BE2C (cell line): ENCODE results near the gene PKNOX2.

Experiments used
- DNase-seq: peaks from one replicate; pipeline ENCODE4 v3.0.0-alpha.2; 2020
- H3K27me3 ChIP-seq: fragments of 250-450 bp; sonication (Bioruptor Pico); 2 replicates; pipeline ENCODE4 v1.5.1; 2020; ENCODE audit warnings: mild to moderate bottlenecking
- H3K36me3 ChIP-seq: fragments of 250-450 bp; sonication (Bioruptor Pico); 2 replicates; pipeline ENCODE4 v1.5.1; 2020; ENCODE audit warnings: mild to moderate bottlenecking
- H3K4me1 ChIP-seq: fragments of 250-450 bp; sonication (Bioruptor Pico); 2 replicates; pipeline ENCODE4 v1.5.1; 2020
- H3K4me3 ChIP-seq: 2 replicates; pipeline ENCODE4 v1.5.1; 2011; ENCODE audit warnings: low read depth, low read length
- H3K9me3 ChIP-seq: fragments of 250-450 bp; sonication (Bioruptor Pico); 2 replicates; pipeline ENCODE4 v1.5.1; 2020
- CTCF ChIP-seq: IDR thresholded peaks from 2 replicates; pipeline ENCODE4 v1.5.1; 2012; ENCODE audit warnings: mild to moderate bottlenecking, low read depth, low read length

Gene PKNOX2

GRCh38 chr11:125457814-125458343 is 293.3 kb downstream of the PKNOX2 start:
- Histone ChIP-seq H3K36me3 (no peaks in the 10 kb centered on the region), H3K27me3 (no peaks in the 10 kb centered on the region), H3K9me3 (no peaks in the 10 kb centered on the region), H3K4me1 (no peaks in the 10 kb centered on the region), H3K4me3 (no peak overlapping the region)
- no peak for TF ChIP-seq CTCF
- no peak for DNase-seq

GRCh38 chr11:125460275-125460674 is 295.7 kb downstream of the PKNOX2 start:
- no peak for DNase-seq
- Histone ChIP-seq H3K27me3 (no peaks in the 10 kb centered on the region), H3K9me3 (no peaks in the 10 kb centered on the region), H3K4me3 (no peak overlapping the region), H3K4me1 (no peaks in the 10 kb centered on the region), H3K36me3 (no peaks in the 10 kb centered on the region)
- TF ChIP-seq CTCF: no peak

- Histone ChIP-seq H3K9me3 (no peaks in the 10 kb centered on the region), H3K4me1 (no peaks in the 10 kb centered on the region), H3K4me3 (no peak overlapping the region), H3K27me3 (no peaks in the 10 kb centered on the region), H3K36me3 (no peaks in the 10 kb centered on the region)
- no peak for TF ChIP-seq CTCF
- no peak for DNase-seq
Observed at GRCh38 chr11:125463590-125464269, 299.2 kb downstream of the PKNOX2 start.

GRCh38 chr11:125464270-125464662 is 299.7 kb downstream of the PKNOX2 start:
- Histone ChIP-seq H3K36me3 (no peaks in the 10 kb centered on the region), H3K4me3 (no peak overlapping the region), H3K4me1 (no peaks in the 10 kb centered on the region), H3K27me3 (no peaks in the 10 kb centered on the region), H3K9me3 (no peaks in the 10 kb centered on the region)
- no peak for TF ChIP-seq CTCF
- no peak for DNase-seq

- H3K4me1 ChIP-seq: no peaks in the 10 kb centered on the region
- no peak for TF ChIP-seq CTCF
Observed at GRCh38 chr11:125464666-125465065, 300.1 kb downstream of the PKNOX2 start.

GRCh38 chr11:125465255-125465654 is 300.7 kb downstream of the PKNOX2 start:
- Histone ChIP-seq H3K4me3 (no peak overlapping the region), H3K36me3 (no peaks in the 10 kb centered on the region), H3K9me3 (no peaks in the 10 kb centered on the region), H3K4me1 (no peaks in the 10 kb centered on the region), H3K27me3 (peaks cover 1% of the 10 kb centered on the region; the same call in 1 of the 2 replicates)
- no peak for TF ChIP-seq CTCF
- no peak for DNase-seq

More at GRCh38 chr11:125464666-125465065, 300.1 kb downstream of the PKNOX2 start:
- no peak for DNase-seq
- Histone ChIP-seq H3K36me3 (no peaks in the 10 kb centered on the region), H3K9me3 (no peaks in the 10 kb centered on the region), H3K4me3 (no peak overlapping the region), H3K27me3 (no peaks in the 10 kb centered on the region)
